OCI-LY7 (cell line): Measurements from ENCODE around the gene PSMD6. TPM values are rescaled to one million over a fixed set of nuclear protein-coding genes. Genes with fewer than 3 reads are reported as not detected.

Experiments used
- BruUV-seq: library from RNA; stranded (reverse); fragments of 400-500 nt; replicated peaks from 2 replicates; lab custom pipeline; 2021; lab: Mats Ljungman, UMichigan
- CTCF ChIA-PET: fragments of 300-600 bp; sonication (Branson Sonifier 250); formaldehyde crosslinking; loops from one replicate; lab custom pipeline; 2022; ENCODE audit warnings: antibody characterized with exemption; ENCODE audit not compliant: unreplicated experiment; lab: Charles Lee
- POLR2A ChIA-PET: fragments of 300-600 bp; sonication (Branson Sonifier 250); formaldehyde crosslinking; loops from one replicate; lab custom pipeline; 2022; ENCODE audit warnings: antibody characterized with exemption; lab: Charles Lee
- DNase-seq: peaks from one replicate; pipeline ENCODE4 v3.0.0-alpha.2; 2015; ENCODE audit warnings: low spot score
- H2AFZ ChIP-seq: fragments of 200-600 bp; sonication (generic), shearing (Covaris generic); 2 replicates; pipeline ENCODE4 v1.6.1; 2014; ENCODE audit warnings: mild to moderate bottlenecking, antibody characterized with exemption, low read length, moderate library complexity
- H3K27ac ChIP-seq: fragments of 200-600 bp; sonication (generic); 2 replicates; pipeline ENCODE4 v1.5.1; 2014; ENCODE audit warnings: mixed run types, low read depth, mild to moderate bottlenecking, moderate library complexity, low read length, inconsistent platforms; ENCODE audit not compliant: poor library complexity, severe bottlenecking
- H3K36me3 ChIP-seq: fragments of 200-600 bp; sonication (generic); 2 replicates; pipeline ENCODE4 v1.6.1; 2014; ENCODE audit warnings: mild to moderate bottlenecking, antibody characterized with exemption, low read length, moderate library complexity, mixed read lengths; ENCODE audit not compliant: insufficient read depth
- H3K4me1 ChIP-seq: fragments of 200-600 bp; sonication (generic); 2 replicates; pipeline ENCODE4 v1.5.1; 2014; ENCODE audit warnings: mild to moderate bottlenecking, low read length; ENCODE audit not compliant: insufficient read depth, poor library complexity, severe bottlenecking
- H3K4me2 ChIP-seq: fragments of 200-600 bp; sonication (generic); 2 replicates; pipeline ENCODE4 v1.6.1; 2014; ENCODE audit warnings: mild to moderate bottlenecking, low read length
- H3K4me3 ChIP-seq: fragments of 200-600 bp; sonication (generic); 2 replicates; pipeline ENCODE4 v1.5.1; 2014; ENCODE audit warnings: mild to moderate bottlenecking, low read depth, low read length; ENCODE audit not compliant: poor library complexity, severe bottlenecking
- H3K79me2 ChIP-seq: fragments of 200-600 bp; sonication (generic); 2 replicates; pipeline ENCODE4 v1.6.1; 2016; ENCODE audit warnings: low read depth, mild to moderate bottlenecking, low read length, moderate library complexity, mixed read lengths; ENCODE audit not compliant: insufficient read depth
- H3K9me2 ChIP-seq: fragments of 200-600 bp; sonication (generic); 2 replicates; pipeline ENCODE4 v1.6.1; 2016; ENCODE audit warnings: mild to moderate bottlenecking, low read length, mixed read lengths; ENCODE audit not compliant: insufficient read depth
- H3K9me3 ChIP-seq: fragments of 200-600 bp; sonication (generic); 2 replicates; pipeline ENCODE4 v1.6.1; 2014; ENCODE audit warnings: mild to moderate bottlenecking, mixed run types, low read length, mixed read lengths
- H4K20me1 ChIP-seq: fragments of 200-600 bp; sonication (generic); 2 replicates; pipeline ENCODE4 v1.6.1; 2014; ENCODE audit warnings: mild to moderate bottlenecking, antibody characterized with exemption, low read length, moderate library complexity, mixed read lengths; ENCODE audit not compliant: insufficient read depth
- CTCF ChIP-seq: fragments of 200-600 bp; sonication (generic); conservative IDR thresholded peaks from 2 replicates; pipeline ENCODE4 v1.5.1; 2014; ENCODE audit warnings: mild to moderate bottlenecking, antibody characterized with exemption, low read length, moderate library complexity, mixed read lengths
- EZH2phosphoT487 ChIP-seq: fragments of 200-600 bp; sonication (generic); IDR thresholded peaks from 2 replicates; pipeline ENCODE4 v1.6.1; 2018; ENCODE audit warnings: low read depth, borderline replicate concordance, mild to moderate bottlenecking, mixed run types, antibody characterized with exemption, low read length, moderate library complexity, mixed read lengths
- intact Hi-C: fragments of 100-400 bp; cut with micrococcal nuclease; formaldehyde crosslinking; loops from one replicate; pipeline ENCODE4 v1.10.0; 2022; ENCODE audit not compliant: unreplicated experiment
- total RNA-seq, 2 experiments: library from RNA; depleted of rRNA in 1 of 2; stranded (reverse); fragments of >200 nt in 1 of 2; shearing (Covaris generic) in 1 of 2; gene quantifications; 2 replicates each; pipeline ENCODE4 v1.2.3, GENCODE V29; 2014 to 2022

The PSMD6 gene
- total RNA-seq, 2 experiments from 2014 or later: 65.2 to 106 TPM

DNA sequence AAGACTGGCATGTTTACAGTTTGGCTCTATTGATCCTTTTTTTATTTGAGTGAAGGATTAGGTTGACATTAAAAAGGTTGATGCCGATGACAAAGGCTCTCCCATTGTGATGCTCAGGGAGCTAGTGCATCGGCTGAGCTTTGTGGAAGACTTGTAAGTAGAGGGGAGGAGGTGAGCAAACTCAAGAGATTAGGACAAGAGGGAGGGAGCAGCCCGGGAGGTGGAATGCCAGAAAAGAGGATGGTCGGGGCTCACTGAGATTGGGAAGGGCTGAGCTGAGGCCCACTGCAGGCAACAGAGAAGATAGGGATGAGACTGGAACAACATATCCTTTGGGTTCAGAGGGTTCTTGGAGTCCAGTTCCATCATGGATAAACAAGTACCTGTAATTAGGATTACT lies 26.5 kb upstream of the PSMD6 start:
- TF ChIP-seq EZH2phosphoT487 (no peak), CTCF (no peak)
- no peaks in the 10 kb centered on the region for H3K36me3 ChIP-seq
- H2AFZ ChIP-seq: no peak overlapping the region
- no peaks in the 10 kb centered on the region for H4K20me1 ChIP-seq
- ChIA-PET POLR2A (interaction anchor here (0.6 to 1.5 kb wide), 3 partner anchors 10 to 221 kb away, joined by 3 to 4 read pairs (median 3); no protein-coding TSS in a partner anchor), CTCF (no interaction called here)
- no peak overlapping the region for H3K4me2 ChIP-seq
- H3K27ac ChIP-seq: no peak overlapping the region
- no peaks in the 10 kb centered on the region for H3K9me2 ChIP-seq
- H3K79me2 ChIP-seq: no peaks in the 10 kb centered on the region
- intact Hi-C loops: no loop called here
- H3K4me1 ChIP-seq: no peaks in the 10 kb centered on the region
- no peaks in the 10 kb centered on the region for H3K9me3 ChIP-seq
- no peak for DNase-seq
- no TSS peak for BruUV-seq
- H3K4me3 ChIP-seq: no peak overlapping the region

DNA sequence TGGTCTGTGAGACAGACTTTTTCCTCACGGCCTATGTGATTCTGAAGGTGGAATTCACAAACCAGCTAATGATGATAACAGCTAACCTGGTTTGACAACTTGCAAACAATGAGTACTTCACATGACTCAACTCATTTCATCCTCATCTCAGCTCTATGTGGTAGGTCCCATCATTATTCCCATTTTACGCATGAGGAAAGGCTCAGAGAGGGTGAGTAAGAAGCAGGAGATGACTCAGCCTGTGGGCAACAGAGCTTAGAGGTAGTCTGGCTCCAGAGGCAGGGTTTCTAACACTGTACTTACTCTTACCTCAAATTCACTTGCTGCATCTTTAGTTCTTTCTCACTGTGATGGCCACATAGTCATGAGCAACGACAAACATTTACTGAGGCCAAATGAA lies 25.8 kb upstream of the PSMD6 start:
- no peaks in the 10 kb centered on the region for H3K36me3 ChIP-seq
- no peak overlapping the region for H3K27ac ChIP-seq
- ChIA-PET POLR2A (interaction anchor here (0.8 to 1.5 kb wide), 2 partner anchors 9 to 220 kb away, joined by 3 to 4 read pairs; no protein-coding TSS in a partner anchor), CTCF (no interaction called here)
- no peak overlapping the region for H3K4me2 ChIP-seq
- H3K9me2 ChIP-seq: no peaks in the 10 kb centered on the region
- DNase-seq: no peak
- no peak overlapping the region for H3K4me3 ChIP-seq
- no peak for TF ChIP-seq CTCF
- TF ChIP-seq EZH2phosphoT487: no peak
- H3K9me3 ChIP-seq: no peaks in the 10 kb centered on the region
- no peaks in the 10 kb centered on the region for H3K4me1 ChIP-seq
- BruUV-seq: no TSS peak
- H4K20me1 ChIP-seq: no peaks in the 10 kb centered on the region
- no peaks in the 10 kb centered on the region for H3K79me2 ChIP-seq
- no peak overlapping the region for H2AFZ ChIP-seq
- intact Hi-C loops: no loop called here

DNA sequence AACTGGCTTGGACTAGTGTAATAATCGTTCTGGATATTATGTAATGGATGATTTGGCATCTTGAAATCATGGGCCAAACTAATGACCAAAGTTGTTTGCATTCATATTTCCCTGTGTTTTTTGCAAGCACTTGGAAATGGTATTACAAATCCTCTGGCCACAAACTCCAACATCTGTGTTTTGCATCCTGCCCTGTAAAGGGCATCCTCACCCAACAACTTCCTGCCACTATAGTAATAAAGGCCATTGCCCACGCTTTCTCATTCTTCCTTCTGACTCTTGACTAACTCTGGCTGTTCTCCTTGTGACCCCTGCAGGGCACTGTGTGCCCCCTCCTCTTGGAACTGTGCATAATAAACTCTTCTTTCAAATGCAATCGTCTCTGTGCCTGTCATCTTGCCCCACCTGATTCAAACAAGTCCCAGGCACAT lies 25.4 kb upstream of the PSMD6 start:
- intact Hi-C loops: no loop called here
- ChIA-PET POLR2A (interaction anchor here (1.5 kb wide), 1 partner anchor 8 kb away, joined by 4 read pairs; no protein-coding TSS in a partner anchor), CTCF (no interaction called here)
- no peak overlapping the region for H2AFZ ChIP-seq
- no peaks in the 10 kb centered on the region for H3K9me3 ChIP-seq
- BruUV-seq: no TSS peak
- H3K36me3 ChIP-seq: no peaks in the 10 kb centered on the region
- no peak overlapping the region for H3K27ac ChIP-seq
- no peak overlapping the region for H3K4me3 ChIP-seq
- H3K79me2 ChIP-seq: no peaks in the 10 kb centered on the region
- H3K4me2 ChIP-seq: no peak overlapping the region
- H3K9me2 ChIP-seq: no peaks in the 10 kb centered on the region
- DNase-seq: no peak
- TF ChIP-seq EZH2phosphoT487 (no peak), CTCF (no peak)
- no peaks in the 10 kb centered on the region for H3K4me1 ChIP-seq
- no peaks in the 10 kb centered on the region for H4K20me1 ChIP-seq
